Stimulated activated CD8-positive, alpha-beta memory T cell treated with anti-CD3 and anti-CD28 coated beads, Interleukin-12 subunit alpha, Interleukin-12 subunit beta, amount 100 ng/mL, for 4 hours (primary cell): ENCODE data around the gene LDHD.

Experiments
- DNase-seq: peaks from one replicate; pipeline ENCODE4 v3.0.0-alpha.2; 2020; ENCODE audit warnings: low read depth

Gene LDHD

GRCh38 chr16:75080205-75081029 lies 36.2 kb downstream of the LDHD start:
- DNase-seq = no peak

DNA sequence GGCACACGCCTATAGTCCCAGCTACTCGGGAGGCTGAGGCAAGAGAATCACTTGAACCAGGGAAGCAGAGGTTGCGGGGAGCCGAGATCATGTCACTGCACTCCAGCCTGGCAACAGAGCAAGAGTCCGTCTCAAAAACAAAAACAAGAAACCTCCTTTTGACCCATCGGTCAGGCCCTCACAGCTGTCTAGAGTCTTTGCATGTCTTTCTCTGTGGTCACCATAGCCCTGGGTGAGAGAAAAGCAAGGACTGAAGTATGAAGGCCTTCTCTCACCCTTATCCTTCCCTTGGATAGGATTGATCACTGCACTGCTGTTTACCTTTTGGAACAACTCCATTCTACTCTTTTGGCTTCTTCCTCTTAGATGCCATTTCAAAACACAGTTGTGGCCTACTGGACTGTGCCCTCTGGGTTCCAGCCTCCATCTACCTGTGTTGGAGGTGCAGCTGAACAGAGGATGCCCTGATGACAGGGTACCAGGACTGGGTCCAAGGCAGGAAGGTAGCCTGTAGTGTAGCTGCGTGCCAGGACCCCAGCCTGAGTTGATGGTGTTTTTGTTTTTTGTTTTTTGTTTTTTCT lies 37.1 kb downstream of the LDHD start:
- no peak for DNase-seq

- no peak for DNase-seq
Measured at GRCh38 chr16:75078886-75079285, 37.7 kb downstream of the LDHD start.

DNA sequence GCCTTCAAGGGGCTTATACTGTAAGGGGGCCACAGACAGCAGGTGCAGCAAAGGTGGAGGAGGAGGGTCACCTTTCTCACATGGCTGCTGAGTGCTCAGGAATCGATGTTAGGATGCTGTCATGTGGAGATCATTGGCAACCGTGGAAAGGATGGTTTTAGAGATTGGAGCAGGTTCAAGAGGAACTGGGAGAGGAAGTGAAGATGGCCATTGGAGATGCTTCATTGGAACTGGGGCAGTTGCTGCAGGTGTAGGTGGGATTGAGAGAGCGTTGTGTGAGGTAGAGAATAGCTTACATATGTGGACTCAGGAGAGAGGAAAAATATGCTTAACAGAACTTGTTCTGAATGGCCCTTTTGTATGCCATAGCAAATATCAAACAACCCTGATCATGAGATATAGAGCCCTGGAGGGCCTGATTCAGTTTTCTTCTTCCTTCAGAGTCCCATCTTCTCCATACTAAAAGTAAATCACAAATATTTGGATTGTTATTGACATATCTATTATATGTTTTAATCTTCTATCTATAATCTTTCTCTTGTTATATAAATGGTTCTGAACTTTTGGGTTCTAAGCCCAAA lies 40.8 kb downstream of the LDHD start:
- no peak for DNase-seq

GRCh38 chr16:75074920-75075687 lies 41.5 kb downstream of the LDHD start:
- peak; percentile 62 for DNase-seq

DNA sequence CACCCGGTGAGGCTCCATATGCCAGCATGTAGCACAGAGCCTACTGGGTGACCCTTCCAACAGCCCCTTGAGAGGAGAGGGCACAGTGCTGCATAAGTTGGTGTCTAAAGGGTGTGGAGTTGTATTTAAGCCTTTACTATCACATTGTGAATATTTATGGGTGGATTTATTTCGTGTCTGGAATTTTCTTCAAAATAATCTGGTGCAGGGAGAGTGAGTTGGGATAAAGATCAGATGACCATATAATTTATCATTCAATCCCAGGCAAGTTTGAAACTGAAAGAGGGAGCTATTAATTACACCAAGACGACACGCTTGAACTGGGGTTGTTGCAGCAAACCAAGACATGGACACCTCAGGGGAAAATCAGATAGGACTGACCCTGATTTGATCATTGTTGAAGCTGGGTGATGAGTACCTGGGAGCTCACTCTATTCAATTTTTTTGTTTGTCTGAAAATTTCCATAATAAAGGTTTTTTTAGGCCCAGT lies 42.2 kb downstream of the LDHD start:
- no peak for DNase-seq

- DNase-seq = no peak
Measured at GRCh38 chr16:75073545-75074303, 42.9 kb downstream of the LDHD start.

DNA sequence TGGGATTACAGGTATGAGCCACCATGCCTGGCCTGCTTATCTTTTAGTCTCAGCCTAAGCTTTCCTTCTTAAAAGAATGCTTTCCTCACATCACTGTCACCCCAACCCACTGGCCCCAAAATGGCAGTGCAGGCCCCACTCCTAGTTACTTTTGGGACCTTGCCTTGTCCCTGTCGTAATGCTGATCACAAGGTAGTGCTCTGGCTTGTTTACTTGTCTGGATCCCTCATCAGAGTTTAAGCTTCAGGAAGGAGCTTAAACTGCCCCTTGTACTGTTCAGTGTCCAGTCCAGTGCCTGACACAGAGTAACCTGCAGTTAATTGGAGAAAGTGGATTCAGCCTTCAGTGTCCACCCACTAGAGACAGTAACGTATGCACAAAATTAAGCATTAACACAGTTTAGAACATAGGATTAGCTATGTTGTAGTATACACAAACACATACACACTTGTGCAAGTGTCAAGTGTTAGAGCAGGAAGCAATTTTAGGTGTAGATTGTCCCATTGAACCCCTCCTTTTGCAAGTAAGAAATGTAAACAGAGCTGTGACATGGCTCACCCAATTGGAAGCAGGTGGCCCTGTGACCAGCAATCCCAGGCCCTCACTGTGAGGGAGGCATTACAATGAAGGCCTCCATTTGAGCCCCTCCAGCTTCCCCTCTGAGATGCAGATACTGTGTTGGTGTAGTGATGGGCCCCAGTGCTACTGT lies 44.2 kb downstream of the LDHD start:
- DNase-seq = no peak

- no peak for DNase-seq
Measured at GRCh38 chr16:75071621-75072020, 45.0 kb downstream of the LDHD start.

DNA sequence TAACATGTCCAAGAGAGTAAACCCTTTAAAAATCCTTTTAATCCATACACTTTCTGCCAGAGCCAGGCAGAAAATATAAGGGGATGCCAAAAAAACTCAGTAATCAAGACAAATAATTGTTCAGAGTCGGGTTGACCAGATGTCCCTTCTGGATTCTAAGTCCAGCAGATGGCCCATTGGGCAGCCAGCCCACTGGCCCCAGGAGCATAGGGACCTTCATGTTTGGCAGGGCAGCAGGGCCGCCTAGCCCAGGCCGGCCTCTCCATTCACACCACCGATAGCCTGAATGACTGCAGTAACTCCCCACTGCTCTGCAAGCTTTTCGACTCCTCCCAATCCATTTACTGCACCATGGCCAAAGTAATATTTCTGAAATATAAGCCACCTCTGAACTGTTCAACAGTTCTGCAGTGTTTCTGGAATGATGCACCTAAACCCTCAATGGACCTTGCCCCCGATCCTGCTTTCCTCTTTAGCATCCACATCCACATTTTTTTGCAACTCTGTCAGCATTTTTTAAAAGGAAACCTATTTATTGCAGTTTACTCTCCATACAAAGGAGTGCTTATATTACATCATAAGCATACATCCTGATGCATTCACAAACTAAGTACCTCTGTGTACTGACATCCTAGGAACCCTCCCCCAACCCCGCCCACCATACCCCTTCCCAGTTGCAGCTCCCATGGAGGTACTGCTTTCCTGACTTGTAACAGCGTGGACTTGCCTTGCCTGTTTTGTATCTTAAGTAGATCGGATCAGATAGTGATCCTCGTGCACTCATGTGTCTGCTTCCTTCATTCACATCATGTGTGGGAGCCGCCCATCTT lies 46.4 kb downstream of the LDHD start:
- DNase-seq = no peak

GRCh38 chr16:75068085-75069031 lies 48.2 kb downstream of the LDHD start:
- DNase-seq = no peak

- no peak for DNase-seq
Measured at GRCh38 chr16:75066861-75067447, 49.6 kb downstream of the LDHD start.

DNA sequence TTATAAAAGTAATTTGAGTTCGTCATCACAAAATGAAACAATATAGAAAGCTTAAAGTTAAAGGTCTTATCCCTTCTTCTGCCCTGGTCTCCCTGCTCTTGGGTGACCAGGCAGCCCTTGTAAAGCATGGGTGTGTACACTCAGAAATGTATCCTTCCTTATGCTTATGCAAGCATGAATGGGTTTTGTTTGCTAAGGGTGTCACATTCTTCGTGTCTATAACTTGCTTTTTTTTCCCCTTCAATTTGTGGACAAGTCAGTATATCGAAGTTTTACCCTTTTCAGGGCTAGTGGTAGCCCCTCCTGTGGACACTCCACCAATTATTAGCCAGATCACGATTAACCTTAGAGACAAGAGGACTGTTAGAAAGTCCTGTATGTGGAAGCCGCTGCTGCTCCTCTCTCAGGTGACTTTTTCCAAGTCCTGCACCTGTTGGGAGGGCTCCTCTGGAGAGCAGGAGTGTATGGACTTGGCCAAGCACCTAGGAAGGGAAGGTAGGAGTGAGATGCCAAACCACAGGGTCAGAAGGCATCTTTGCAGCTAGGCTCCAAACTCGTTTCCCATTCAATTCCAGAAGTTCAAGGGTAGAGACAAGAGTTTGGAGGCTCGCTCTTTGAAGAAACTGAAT lies 50.9 kb downstream of the LDHD start:
- DNase-seq = no peak

GRCh38 chr16:75065149-75065505 lies 51.5 kb downstream of the LDHD start:
- DNase-seq = peak; percentile 6

DNA sequence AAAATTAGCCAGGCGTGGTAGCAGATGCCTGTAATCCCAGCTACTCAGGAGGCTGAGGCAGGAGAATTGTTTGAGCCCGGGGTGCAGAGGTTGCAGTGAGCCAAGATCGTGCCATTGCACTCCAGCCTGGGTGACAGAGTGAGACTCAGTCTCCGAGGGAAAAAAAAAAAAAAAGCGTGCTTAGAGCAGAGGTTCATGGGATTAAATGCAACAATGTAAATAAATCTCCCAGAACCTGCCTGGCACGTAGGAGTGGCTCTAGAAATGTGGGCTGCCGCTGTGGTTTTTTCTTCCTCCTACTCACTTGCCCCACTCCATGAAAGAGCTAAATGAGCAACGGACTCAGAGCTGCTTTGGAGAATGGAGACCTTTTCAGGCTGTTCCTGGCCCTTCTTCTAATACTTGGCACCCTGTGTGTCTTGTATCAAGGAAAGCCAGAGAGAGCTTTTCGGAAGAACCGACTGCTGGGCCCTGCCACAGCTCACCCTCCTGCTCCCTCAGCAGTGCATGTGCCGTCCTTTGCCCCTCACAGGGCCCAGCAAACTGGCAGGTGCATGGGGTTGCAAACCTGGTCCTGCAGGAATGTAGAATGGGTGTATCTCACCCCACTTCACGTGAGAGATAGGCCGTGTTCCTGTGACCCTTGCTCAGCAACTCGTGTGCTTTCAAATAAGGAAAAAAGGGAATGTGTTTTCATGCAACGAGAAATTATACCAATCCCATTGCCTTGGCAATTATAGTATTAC lies 52.0 kb downstream of the LDHD start:
- DNase-seq = no peak

DNA sequence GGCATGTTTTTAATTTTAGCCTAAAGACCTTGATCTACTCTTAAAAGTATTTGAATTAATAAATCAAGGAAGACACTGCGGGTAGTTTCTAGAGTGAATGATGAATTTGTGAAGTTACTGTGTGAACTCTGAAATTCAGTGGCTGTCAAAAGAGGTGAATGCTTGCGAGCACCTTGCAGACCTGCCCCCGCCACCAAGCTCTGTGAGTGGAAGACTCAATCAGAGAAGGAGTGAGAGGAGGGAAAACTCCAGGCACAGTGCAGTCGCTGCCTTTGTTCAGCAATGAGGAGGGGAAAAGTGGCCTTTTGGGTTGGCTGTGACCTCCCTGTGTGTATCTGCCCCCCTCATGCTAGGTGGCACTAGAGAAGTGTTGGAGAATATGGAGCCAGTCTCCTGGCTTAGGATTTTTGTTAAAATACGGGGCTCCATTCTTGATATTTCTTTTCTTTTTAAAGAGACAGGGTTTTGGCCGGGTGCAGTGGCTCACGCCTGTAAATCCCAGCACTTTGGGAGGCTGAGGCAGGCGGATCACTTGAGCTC lies 53.0 kb downstream of the LDHD start:
- DNase-seq = no peak

DNA sequence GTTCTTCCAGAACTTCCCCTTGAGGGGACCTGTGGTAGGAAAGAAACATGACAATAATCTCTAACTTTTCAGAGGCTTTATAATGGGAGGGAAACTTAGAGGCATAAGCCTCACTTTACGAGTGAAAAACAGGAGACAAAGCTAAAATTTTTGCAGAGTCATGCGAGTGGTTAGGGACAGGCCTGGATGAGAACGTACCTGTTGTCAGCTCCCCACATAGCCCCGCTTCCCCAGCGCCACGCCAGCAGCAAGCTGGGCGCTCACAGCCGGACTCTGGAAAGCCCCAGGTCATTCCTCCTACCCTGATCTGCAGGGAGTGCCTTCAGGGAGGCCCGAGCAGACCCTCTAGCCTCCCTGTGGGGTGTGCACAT lies 53.6 kb downstream of the LDHD start:
- DNase-seq = no peak
